ENCODE results near the gene SLC7A6.

The SLC7A6 gene

DNA sequence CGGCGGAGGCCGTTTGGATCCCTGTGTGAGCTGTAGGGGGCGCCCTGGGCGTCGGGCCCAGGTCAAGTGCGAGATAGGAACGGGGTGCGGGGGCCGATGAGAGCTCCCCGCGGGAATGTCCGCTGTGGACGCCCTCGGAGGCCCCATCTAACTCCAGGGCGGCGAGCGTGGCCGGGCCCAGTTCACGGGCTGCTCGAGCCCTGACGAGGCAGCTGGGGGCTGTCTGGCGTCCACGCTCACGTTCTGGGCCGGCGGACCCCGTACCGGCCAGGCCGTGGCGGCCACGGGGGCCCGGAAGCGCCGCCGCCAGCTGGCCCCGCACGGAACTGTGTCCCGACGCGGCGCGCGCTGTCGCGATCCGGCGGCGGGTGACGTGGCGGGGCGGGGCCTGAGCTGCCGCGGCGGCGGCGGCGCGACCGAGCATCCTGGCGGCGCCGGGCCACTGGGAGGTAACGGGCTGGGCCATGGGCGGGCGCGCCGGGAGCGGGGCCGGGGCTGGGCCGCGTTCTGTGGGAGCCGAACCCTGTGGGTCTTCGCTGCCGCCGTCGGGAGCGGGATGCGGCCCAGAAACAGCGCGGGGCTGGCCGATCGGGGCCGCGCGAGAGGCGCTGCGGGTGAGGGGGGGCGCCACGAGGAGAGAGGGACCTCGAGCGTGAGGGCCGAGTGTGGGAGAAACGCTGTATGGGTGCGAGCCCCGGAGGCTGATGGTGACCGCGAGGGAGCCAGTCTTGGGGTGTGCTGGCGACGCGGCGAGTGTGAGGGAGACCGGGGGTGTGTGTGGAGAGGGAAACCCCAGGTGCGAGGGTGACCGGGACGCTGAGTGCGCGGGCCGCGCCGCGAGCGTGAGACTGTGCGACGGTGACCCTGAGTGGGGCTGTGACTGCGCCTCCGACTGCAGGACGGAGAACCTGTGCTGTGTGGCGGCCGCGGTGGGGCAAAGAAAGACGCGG, at the start of gene SLC7A6:
Gene SLC7A6, plus strand, starts transcription at position 399 of the 950 bp plus-strand sequence. CDS start 10,201 bp downstream, outside the sequence.
- H3K36me3 ChIP-seq (ENCODE audit: insufficient read depth, low read length) = peaks cover 20% of the 10 kb centered on the region; the same call in 1 of the 2 replicates
- no peaks in the 10 kb centered on the region for H4K20me1 ChIP-seq (ENCODE audit: insufficient read depth, low read length)
- H3K79me2 ChIP-seq (ENCODE audit: insufficient read depth, low read length) = peaks cover 33% of the 10 kb centered on the region
- H3K27me3 ChIP-seq (ENCODE audit: insufficient read depth, low read length) = no peaks in the 10 kb centered on the region
- H3K4me2 ChIP-seq (ENCODE audit: low read length) = peak within 1 kb of the TSS; percentile 84
- H2AFZ ChIP-seq (ENCODE audit: low read length) = no peak within 1 kb of the TSS
- H3K9ac ChIP-seq (ENCODE audit: low read length) = peak within 1 kb of the TSS; percentile 71
- peak within 1 kb of the TSS; percentile 98 for H3K27ac ChIP-seq (ENCODE audit: low read depth, low read length, poor library complexity, severe bottlenecking)
- no peaks in the 10 kb centered on the region for H3K9me2 ChIP-seq (ENCODE audit: low read depth, low read length)
- no peaks in the 10 kb centered on the region for H3K9me3 ChIP-seq (ENCODE audit: low read length)
- H3K4me1 ChIP-seq (ENCODE audit: insufficient read depth, low read length, severe bottlenecking) = peaks cover 47% of the 10 kb centered on the region
- TF ChIP-seq CTCF (IDR thresholded peaks at IDR 0.05; ENCODE audit: low read length) (peak; percentile 80), EZH2 (IDR thresholded peaks at IDR 0.05; ENCODE audit: borderline replicate concordance, low read length) (no peak)
- H3F3A ChIP-seq (ENCODE audit: insufficient read depth, low read length) = no peaks in the 10 kb centered on the region
- peak within 1 kb of the TSS; percentile 87 for H3K4me3 ChIP-seq (ENCODE audit: low read depth, low read length, poor library complexity, severe bottlenecking)

DNA sequence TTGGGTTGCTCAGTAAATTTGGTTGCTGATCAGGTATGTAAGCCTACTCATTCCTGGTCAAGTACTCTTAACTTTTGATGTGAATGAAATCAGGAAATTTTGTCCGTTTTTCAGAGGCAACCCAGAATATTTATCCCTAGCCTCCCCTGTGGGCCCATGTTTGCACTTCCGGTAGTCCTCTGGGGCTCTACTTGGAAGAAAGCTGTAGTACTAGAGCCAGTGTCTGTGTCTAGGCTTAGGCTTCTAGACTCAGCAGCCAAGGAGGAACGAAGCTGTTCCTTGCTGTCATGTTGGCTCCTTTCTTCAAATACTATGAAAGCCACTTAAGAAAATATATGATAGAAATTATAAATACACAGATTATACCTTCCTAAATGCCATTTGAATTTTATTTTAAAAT, 49.6 kb upstream of the SLC7A6 start:
- Histone ChIP-seq H3K27ac (ENCODE audit: low read depth, low read length, poor library complexity, severe bottlenecking) (peak overlapping the region; percentile 55), H3K9me2 (ENCODE audit: low read depth, low read length) (no peaks in the 10 kb centered on the region), H3K79me2 (ENCODE audit: insufficient read depth, low read length) (no peaks in the 10 kb centered on the region), H3K27me3 (ENCODE audit: insufficient read depth, low read length) (no peaks in the 10 kb centered on the region), H3K36me3 (ENCODE audit: insufficient read depth, low read length) (no peaks in the 10 kb centered on the region), H3K4me3 (ENCODE audit: low read depth, low read length, poor library complexity, severe bottlenecking) (no peak overlapping the region), H2AFZ (ENCODE audit: low read length) (no peak overlapping the region), H3K9ac (ENCODE audit: low read length) (no peak overlapping the region), H3K4me1 (ENCODE audit: insufficient read depth, low read length, severe bottlenecking) (peaks cover 14% of the 10 kb centered on the region), H4K20me1 (ENCODE audit: insufficient read depth, low read length) (no peaks in the 10 kb centered on the region), H3K9me3 (ENCODE audit: low read length) (no peaks in the 10 kb centered on the region), H3K4me2 (ENCODE audit: low read length) (no peak overlapping the region), H3F3A (ENCODE audit: insufficient read depth, low read length) (no peaks in the 10 kb centered on the region)
- TF ChIP-seq EZH2 (IDR thresholded peaks at IDR 0.05; ENCODE audit: borderline replicate concordance, low read length) (no peak), CTCF (IDR thresholded peaks at IDR 0.05; ENCODE audit: low read length) (no peak)

GRCh38 chr16:68215302-68215701, 49.0 kb upstream of the SLC7A6 start:
- H3K4me2 ChIP-seq (ENCODE audit: low read length) = no peak overlapping the region
- H3K9ac ChIP-seq (ENCODE audit: low read length) = no peak overlapping the region
- H3K9me2 ChIP-seq (ENCODE audit: low read depth, low read length) = no peaks in the 10 kb centered on the region
- H3K79me2 ChIP-seq (ENCODE audit: insufficient read depth, low read length) = no peaks in the 10 kb centered on the region
- H3K9me3 ChIP-seq (ENCODE audit: low read length) = no peaks in the 10 kb centered on the region
- no peaks in the 10 kb centered on the region for H3F3A ChIP-seq (ENCODE audit: insufficient read depth, low read length)
- H3K4me3 ChIP-seq (ENCODE audit: low read depth, low read length, poor library complexity, severe bottlenecking) = no peak overlapping the region
- no peaks in the 10 kb centered on the region for H4K20me1 ChIP-seq (ENCODE audit: insufficient read depth, low read length)
- no peak overlapping the region for H2AFZ ChIP-seq (ENCODE audit: low read length)
- H3K36me3 ChIP-seq (ENCODE audit: insufficient read depth, low read length) = no peaks in the 10 kb centered on the region
- peaks cover 14% of the 10 kb centered on the region for H3K4me1 ChIP-seq (ENCODE audit: insufficient read depth, low read length, severe bottlenecking)
- TF ChIP-seq CTCF (IDR thresholded peaks at IDR 0.05; ENCODE audit: low read length) (no peak), EZH2 (IDR thresholded peaks at IDR 0.05; ENCODE audit: borderline replicate concordance, low read length) (no peak)
- no peak overlapping the region for H3K27ac ChIP-seq (ENCODE audit: low read depth, low read length, poor library complexity, severe bottlenecking)
- H3K27me3 ChIP-seq (ENCODE audit: insufficient read depth, low read length) = no peaks in the 10 kb centered on the region

Measured in OCI-LY1 (cell line).